Breast epithelium (tissue), 4 donors: ENCODE measurements around the gene LACTBL1. TPM values are rescaled to one million over a fixed set of nuclear protein-coding genes. Genes with fewer than 3 reads are reported as not detected.

ENCODE experiments used
- DNase-seq, 2 donors: peaks; one replicate each; pipeline ENCODE4 v3.0.0-alpha.2; 2019; ENCODE audit warnings: low spot score in 2 of 2
- H3K27ac ChIP-seq, 2 donors: fragments of 200-600 bp; sonication (generic) in 1 of 2; one replicate each; pipeline ENCODE4 v1.5.1; 2016 to 2019; ENCODE audit warnings: mild to moderate bottlenecking in 1 of 2
- H3K27me3 ChIP-seq, 2 donors: fragments of 200-600 bp; sonication (generic) in 1 of 2; one replicate each; pipeline versions ENCODE4 v1.5.1 to v1.6.0; 2017 to 2019; ENCODE audit warnings: control low read depth in 1 of 2, mild to moderate bottlenecking in 1 of 2
- H3K36me3 ChIP-seq: fragments of 200-600 bp; one replicate; pipeline ENCODE4 v1.5.1; 2019
- H3K4me1 ChIP-seq, 2 donors: fragments of 200-600 bp; sonication (generic); one replicate each; pipeline ENCODE4 v1.5.1; 2016 to 2019; ENCODE audit warnings: control low read depth in 1 of 2
- H3K4me3 ChIP-seq, 3 donors: fragments of 200-600 bp; sonication (generic); 1 replicate in 2 of 3; 2 replicates in 1 of 3; pipeline ENCODE4 v1.5.1; 2016 to 2019; ENCODE audit warnings: mild to moderate bottlenecking in 3 of 3, moderate library complexity in 2 of 3
- H3K9me3 ChIP-seq, 2 donors: fragments of 200-600 bp; sonication (generic) in 1 of 2; one replicate each; pipeline ENCODE4 v1.5.1; 2016 to 2019; ENCODE audit warnings: control low read depth in 1 of 2
- CTCF ChIP-seq, 3 donors: fragments of 450-650 bp; IDR thresholded peaks; one replicate each; pipeline ENCODE4 v1.5.1; 2016 to 2017; ENCODE audit warnings: antibody characterized with exemption in 3 of 3, mild to moderate bottlenecking in 3 of 3, moderate library complexity in 3 of 3
- POLR2A ChIP-seq: fragments of 450-650 bp; IDR thresholded peaks from one replicate; pipeline ENCODE4 v1.6.1; 2016; ENCODE audit warnings: antibody characterized with exemption, mild to moderate bottlenecking, moderate library complexity
- POLR2AphosphoS5 ChIP-seq, 3 donors: sonication (generic); formaldehyde crosslinking; IDR thresholded peaks; one replicate each; pipeline ENCODE4 v1.6.1; 2017; ENCODE audit warnings: antibody characterized with exemption in 3 of 3
- intact Hi-C: fragments of 100-400 bp; cut with DNase I; formaldehyde crosslinking; loops from one replicate; pipeline ENCODE4 v1.15.1; 2023; ENCODE audit warnings: low total_unique reads
- total RNA-seq, 3 donors: library from RNA; depleted of rRNA; stranded (reverse); fragments of >200 nt; gene quantifications; one replicate each; pipeline ENCODE4 v1.1.0, GENCODE V29; 2016

LACTBL1 gene
- total RNA-seq, 3 donors from 2014 or later: not detected

GRCh38 chr1:22903113-22903512 is 69.6 kb downstream of the LACTBL1 start:
- Histone ChIP-seq H3K4me1 (no peaks in the 10 kb centered on the region), H3K27me3 (no peaks in the 10 kb centered on the region), H3K36me3 (no peaks in the 10 kb centered on the region), H3K9me3 (no peaks in the 10 kb centered on the region), H3K27ac (no peak overlapping the region), H3K4me3 (no peak overlapping the region)
- intact Hi-C loops: no loop called here
- DNase-seq: no peak
- no peak for TF ChIP-seq POLR2A
- TF ChIP-seq CTCF (IDR thresholded peaks at IDR 0.05): no peak
- no peak for TF ChIP-seq POLR2AphosphoS5 (IDR thresholded peaks at IDR 0.05)

Other genes starting within 250 kb of the LACTBL1 start
- gene TEX46, start 43.0 kb upstream of the LACTBL1 start, total RNA-seq: not detected
- 10 to 100 TPM; 41.6 to 73.2 (median 68.5) TPM for gene KDM1A, start 46.6 kb upstream of the LACTBL1 start, total RNA-seq
- 10 to 100 TPM; 21.0 to 26.6 (median 24.6) TPM for gene LUZP1, start 196.0 kb upstream of the LACTBL1 start, total RNA-seq
- not detected for gene HTR1D, start 244.6 kb upstream of the LACTBL1 start, total RNA-seq